SH-SY5Y (cell line): ENCODE data around the gene KAT2B.
A peak's percentile ranks its signal among the peaks of the same experiment; 100 is the strongest.

Source experiments
- GATA2 ChIP-seq: IDR thresholded peaks from 2 replicates; pipeline ENCODE4 v1.6.1; 2011; ENCODE audit warnings: mild to moderate bottlenecking, low read depth, low read length
- GATA3 ChIP-seq: IDR thresholded peaks from 2 replicates; pipeline ENCODE4 v1.6.1; 2011; ENCODE audit warnings: low read depth, mild to moderate bottlenecking, low read length, moderate library complexity

The KAT2B gene

GRCh38 chr3:20181276-20181675 lies 141.0 kb downstream of the KAT2B start:
- TF ChIP-seq GATA2, result no peak
- no peak for TF ChIP-seq GATA3

- no peak for TF ChIP-seq GATA3
- no peak for TF ChIP-seq GATA2
Observed at GRCh38 chr3:20182206-20182605, 142.0 kb downstream of the KAT2B start.

- TF ChIP-seq GATA3 (no peak), GATA2 (no peak)
Observed at GRCh38 chr3:20185331-20185678, 145.1 kb downstream of the KAT2B start.

- TF ChIP-seq GATA2 (0 out of 2 replicates have a peak, but pooled peaks have one; percentile 16), GATA3 (no peak)
Observed at GRCh38 chr3:20185679-20186599, 145.7 kb downstream of the KAT2B start, which contains the start of gene SGO1. Gene SGO1, minus strand, starts transcription at chr3:20186206. Its CDS starts 2,179 bp downstream, at chr3:20184027.

GRCh38 chr3:20186600-20187004 lies 146.4 kb downstream of the KAT2B start:
- TF ChIP-seq GATA3 (no peak), GATA2 (no peak)

- TF ChIP-seq GATA3 (no peak), GATA2 (no peak)
Observed at GRCh38 chr3:20190991-20191390, 150.7 kb downstream of the KAT2B start.

GRCh38 chr3:20194793-20195460 lies 154.7 kb downstream of the KAT2B start:
- TF ChIP-seq GATA2, result no peak
- TF ChIP-seq GATA3, result no peak

GRCh38 chr3:20197775-20198174 lies 157.5 kb downstream of the KAT2B start:
- no peak for TF ChIP-seq GATA3
- TF ChIP-seq GATA2, result no peak

- TF ChIP-seq GATA2 (no peak), GATA3 (no peak)
Observed at GRCh38 chr3:20201143-20201542, 160.9 kb downstream of the KAT2B start.
